GM11168 (cell line): ENCODE measurements around the gene EGF.

Experiments used
- in situ Hi-C: fragments of 300-500 bp; cut with MboI; formaldehyde crosslinking; loops from one replicate; pipeline ENCODE4 v1.12.0; 2022; ENCODE audit warnings: low sequenced_read_pairs; ENCODE audit not compliant: unreplicated experiment

Gene EGF

DNA sequence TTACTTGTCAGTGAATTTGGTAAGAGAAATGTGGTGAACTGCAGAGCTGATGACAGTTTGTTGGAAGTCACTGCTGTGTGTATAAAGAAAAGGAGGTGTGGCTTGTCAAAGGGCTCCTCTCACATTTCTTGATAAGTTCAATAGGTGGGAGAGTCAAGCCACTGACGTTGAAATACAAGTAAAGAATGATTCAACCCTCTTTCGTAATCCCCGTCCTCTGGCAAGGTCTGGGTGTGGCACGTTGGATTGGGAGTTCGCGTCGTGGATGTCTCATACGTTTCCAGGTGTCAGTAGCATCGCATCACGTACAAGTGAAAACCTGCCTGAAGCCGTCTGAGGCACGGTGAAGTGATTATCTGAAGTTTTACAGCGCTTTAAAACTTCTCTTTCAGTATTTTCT is 76.4 kb downstream of the EGF start:
- in situ Hi-C loops, result loop anchor here (25.0 kb wide), 1 partner anchor 577 kb away; no protein-coding TSS in a partner anchor

DNA sequence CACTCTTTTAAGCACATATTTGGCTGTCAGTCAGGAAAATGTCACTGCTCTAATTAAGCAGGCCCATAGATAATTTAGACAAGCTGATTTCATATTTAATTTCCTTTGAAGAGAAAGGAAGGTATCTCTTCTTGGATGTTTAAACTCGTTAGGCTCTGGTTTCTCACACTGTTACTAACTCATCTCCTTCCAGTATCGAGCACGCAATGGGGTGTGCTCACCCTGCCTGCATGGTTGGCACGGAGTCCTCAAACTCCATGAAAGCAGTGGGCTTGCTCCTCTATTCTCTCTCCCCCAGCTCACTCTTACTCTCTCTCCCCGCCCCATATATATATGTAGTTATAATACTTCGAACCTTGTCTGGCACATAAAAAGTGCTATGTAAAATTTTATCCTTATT is 76.9 kb downstream of the EGF start:
- in situ Hi-C loops, result loop anchor here (25.0 kb wide), 1 partner anchor 577 kb away; no protein-coding TSS in a partner anchor

DNA sequence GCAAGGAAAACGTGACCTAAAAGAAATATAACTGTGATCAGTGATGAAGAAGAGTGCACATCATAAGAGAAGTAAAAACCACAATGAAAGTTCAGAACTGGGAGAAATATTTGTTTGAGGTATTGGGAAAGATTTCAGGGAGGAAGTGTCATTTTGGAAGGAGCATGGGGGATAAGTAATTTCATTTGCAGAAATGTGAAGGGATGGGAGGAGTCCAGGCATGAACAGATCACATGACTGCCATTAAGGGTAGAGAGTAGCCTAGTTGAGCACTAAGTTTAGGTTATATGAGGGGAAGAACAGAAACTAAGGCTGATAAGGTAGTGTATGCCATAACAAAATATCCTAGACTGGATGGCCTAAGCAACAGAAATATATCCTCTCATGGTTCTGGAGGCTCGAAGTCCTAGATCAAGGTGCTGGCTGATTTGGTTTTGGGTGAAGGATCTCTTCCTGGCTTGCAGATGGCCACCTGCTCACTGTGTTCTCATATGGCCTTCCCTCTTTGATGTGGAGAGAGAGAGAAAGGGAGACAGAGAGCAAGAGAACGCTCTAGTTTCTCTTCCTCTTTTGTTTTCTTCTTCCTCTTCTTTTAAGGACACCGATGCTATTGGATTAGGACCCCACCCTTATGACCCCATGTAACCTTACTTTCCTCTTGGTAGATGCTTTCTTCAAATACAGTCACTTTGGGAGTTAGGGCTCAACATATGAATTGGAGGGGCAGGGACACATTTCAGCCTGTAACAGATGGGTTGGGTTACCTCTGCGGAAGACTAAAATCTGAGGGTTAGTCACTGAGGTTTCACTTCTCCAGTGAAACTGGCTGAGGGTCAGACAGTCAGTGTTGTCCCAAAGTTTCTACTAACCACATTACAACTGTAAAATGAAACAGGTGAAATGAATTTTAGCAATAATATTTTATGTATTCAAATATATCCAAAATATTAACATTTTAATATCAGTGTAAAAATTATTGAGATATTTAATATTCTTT is 77.9 kb downstream of the EGF start:
- in situ Hi-C loops, result loop anchor here (25.0 kb wide), 1 partner anchor 578 kb away; no protein-coding TSS in a partner anchor

DNA sequence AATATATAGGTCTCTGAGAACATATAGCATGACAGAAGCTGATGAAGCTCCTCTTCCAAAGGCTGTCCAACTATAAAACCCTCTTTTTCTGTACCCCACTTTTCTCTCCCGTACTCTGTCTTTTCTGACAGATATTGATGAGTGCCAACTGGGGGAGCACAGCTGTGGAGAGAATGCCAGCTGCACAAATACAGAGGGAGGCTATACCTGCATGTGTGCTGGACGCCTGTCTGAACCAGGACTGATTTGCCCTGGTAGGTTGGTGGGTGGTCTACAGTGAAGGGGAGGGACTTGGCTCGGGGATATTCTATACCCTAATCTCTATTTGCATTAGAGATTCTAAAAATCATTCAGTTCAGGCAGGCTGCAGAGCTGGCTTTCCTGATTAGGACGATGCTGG is 80.4 kb downstream of the EGF start:
- in situ Hi-C loops, result loop anchor here (25.0 kb wide), 1 partner anchor 581 kb away; no protein-coding TSS in a partner anchor

DNA sequence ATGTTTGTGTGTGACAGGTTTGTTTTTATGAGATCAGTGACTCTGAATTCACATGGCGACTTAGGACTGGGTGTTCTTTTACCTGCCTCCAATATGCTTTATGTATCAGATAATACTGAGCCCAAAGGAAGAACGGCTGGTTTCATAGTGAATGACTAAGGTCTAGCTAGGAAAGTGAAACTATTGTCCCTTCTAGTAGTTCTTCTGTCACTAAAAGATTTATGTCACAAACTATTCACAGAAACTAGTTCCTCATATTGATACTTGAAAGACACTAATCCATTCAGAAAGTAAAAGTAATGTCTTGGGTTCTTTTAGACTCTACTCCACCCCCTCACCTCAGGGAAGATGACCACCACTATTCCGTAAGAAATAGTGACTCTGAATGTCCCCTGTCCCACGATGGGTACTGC is 81.7 kb downstream of the EGF start:
- in situ Hi-C loops, result loop anchor here (25.0 kb wide), 1 partner anchor 582 kb away; no protein-coding TSS in a partner anchor

DNA sequence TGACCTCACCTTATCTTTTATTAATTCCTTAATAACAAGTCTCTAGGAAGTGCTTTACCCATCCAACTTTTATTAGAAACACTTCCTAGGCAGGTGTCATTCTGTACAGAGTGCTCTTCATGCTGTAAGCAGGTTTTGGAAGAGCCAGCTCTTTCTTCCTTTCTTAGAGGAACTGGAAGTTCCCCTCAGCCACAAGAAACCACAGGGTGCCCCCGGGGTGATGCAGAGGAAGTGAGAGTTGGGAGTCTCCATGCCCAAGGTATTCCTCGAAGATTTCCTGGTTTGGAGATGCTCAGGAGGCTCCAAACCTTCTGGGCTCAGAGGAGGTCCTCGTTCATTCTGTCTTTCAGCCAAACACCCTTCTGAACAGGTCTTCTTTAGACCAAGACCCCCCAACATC is 83.8 kb downstream of the EGF start:
- in situ Hi-C loops, result loop anchor here (5.0 to 25.0 kb wide), 2 partner anchors 521 to 584 kb away; no protein-coding TSS in a partner anchor

DNA sequence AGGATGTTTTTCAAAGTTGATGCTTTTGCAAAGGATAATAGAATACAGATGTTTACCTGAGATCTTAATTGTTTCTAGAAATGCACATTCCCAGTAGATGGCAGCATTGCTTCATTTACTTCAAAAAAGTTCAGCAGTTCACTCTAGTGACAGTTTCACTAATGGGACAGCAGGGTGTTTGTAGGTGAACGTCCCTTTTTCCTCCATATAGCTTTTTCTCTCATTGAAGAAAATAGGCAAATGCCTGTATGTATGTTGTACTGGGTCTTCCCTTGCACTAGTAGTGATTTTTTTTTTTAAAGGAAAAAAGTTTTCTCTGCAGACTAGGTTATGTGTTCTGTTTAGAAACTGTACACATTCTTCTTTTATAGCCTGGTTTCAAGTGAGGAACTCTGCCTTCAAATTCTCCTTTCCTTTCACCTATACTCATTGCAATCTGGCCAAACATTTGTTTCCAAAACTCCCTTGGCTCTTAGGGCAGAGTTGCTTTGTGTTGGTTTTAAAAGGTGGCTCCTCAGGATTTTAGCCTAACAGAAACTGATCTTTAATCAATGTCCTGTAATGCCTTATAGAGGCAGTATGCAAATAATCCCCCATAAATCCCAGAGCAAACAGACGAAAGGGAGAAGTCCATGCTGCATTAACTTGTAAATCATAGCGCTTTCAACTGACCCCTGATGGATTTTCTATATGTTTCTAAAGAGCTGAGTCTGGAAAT is 86.3 kb downstream of the EGF start:
- in situ Hi-C loops, result loop anchor here (5.0 to 25.0 kb wide), 2 partner anchors 518 to 587 kb away; no protein-coding TSS in a partner anchor

DNA sequence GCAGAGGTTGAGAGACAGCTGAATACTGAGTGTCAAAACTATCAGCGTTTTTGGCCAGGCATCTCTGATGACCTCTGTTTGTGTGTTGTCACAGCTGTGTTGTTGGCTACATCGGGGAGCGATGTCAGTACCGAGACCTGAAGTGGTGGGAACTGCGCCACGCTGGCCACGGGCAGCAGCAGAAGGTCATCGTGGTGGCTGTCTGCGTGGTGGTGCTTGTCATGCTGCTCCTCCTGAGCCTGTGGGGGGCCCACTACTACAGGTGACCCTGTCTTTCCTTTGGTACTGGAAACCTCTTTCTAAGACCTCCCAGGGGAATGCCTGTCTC is 86.9 kb downstream of the EGF start:
- in situ Hi-C loops, result loop anchor here (5.0 to 25.0 kb wide), 2 partner anchors 518 to 587 kb away; no protein-coding TSS in a partner anchor

DNA sequence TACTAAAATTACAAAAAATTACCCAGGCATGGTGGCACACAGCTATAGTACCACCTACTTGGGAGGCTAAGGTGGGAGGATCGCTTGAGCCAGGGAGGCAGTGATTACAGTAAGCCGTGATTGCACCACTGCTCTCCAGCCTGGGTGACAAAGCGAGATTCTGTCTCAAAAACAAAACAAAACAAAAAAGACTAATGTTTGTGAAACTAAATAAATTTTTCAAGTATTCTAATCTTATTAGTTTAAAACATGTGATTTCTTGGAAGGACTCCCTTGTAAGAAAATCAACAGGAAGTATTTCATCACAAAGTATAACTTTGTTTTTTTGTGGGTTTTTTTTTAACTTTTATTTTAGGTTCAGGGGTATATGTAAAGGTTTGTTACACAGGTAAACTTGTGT is 89.6 kb downstream of the EGF start:
- in situ Hi-C loops, result loop anchor here (10.0 kb wide), 1 partner anchor 312 kb away; no protein-coding TSS in a partner anchor

DNA sequence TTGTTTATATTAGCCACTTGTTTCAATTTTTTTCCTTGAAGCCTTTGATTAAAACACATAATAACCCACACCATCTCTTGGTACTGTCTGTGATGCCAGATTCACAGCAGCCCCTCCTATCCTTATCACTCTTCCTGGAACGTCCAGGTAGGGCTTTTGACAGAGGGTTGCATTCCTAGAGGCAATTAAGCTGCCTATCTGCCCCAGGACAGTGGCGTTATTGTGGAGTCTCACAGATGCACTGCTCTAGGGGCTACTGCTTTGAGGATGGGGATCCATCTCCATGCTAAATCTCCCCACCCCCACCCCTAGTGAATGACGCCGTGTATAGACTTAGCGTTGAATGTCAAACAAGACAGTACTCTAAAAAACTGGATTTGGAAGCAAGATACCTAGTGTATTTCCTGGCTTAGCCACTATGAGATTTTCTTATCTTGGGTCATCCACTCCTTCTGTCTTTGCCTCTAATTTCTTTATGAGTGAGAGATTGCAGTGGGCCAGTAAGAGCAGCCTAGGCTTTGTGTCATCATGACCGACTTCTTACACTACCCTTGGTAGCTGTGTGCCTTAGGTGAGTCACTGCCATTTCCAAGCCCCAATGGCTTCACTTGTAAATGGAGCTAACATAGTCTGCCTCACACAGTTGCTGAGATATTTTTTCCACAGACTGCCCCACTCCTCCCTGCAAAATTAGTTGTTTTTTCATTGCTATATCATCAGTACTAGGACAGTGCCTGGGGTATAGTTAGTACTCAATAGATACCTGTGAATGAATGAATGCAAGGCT is 90.9 kb downstream of the EGF start:
- in situ Hi-C loops, result loop anchor here (10.0 kb wide), 1 partner anchor 311 kb away; no protein-coding TSS in a partner anchor

DNA sequence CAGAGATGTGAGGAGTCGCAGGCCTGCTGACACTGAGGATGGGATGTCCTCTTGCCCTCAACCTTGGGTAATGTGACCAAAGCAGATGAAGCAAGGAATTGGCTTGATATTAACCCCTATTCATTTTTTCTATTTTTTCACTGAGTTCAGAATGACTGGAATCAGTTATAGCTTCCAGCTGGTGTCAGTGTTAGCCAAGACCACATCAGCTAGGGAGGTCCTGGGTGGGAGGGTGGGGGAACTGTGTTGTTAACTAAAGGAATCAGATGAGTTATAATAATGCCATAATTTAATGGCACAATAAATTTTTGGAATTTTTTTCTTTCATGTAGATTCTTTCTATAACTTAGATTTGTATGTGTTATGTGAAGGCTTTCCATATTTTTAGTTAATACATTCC is 91.9 kb downstream of the EGF start:
- in situ Hi-C loops, result loop anchor here (10.0 kb wide), 1 partner anchor 310 kb away; no protein-coding TSS in a partner anchor

DNA sequence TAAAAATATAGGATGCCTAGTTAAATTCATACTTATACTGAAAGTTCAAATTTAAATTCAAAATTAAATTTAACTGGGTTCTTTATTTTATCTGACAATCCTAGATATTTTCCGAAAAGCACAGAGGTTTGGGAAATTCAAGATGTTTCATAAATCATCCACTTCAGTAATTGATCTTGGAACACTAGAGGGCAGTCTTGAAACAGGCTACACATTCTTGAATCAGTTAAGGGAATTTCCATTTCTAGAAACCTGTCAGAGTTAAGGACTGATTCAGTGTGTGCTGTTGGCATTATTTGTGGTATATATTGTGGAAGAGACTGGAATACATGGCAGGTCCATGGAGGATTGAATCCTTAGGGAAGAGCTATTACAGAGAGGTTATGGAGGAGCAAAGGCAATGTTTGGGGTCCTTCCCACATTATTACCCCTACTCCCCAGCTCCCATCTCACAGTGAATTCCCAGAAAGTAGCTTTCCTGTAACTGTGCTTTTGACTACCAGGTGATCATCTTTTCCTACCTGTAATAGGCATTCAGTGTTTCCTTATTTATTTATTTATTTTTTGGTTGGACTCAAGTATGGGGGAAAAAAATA is 92.9 kb downstream of the EGF start:
- in situ Hi-C loops, result loop anchor here (10.0 kb wide), 1 partner anchor 309 kb away; no protein-coding TSS in a partner anchor

DNA sequence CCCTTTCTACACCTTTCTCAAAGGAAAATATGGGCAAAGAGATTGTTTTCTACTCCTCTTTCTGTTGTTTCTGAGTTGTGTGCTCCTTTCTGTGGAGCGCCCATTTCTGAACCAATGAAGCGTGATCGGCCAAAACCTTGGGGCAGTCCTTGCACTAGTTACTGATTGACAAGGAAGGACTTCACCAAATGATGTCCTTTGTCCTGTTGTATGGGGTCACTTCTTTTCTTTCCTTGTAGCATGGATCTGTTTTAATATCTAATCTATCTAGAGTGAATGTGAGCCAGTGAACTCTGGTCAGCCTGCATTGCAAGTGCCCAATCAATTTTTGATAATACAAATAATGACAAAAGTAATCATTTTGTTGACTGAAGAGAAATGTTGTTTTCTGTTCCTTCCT is 94.5 kb downstream of the EGF start:
- in situ Hi-C loops, result loop anchor here (10.0 kb wide), 1 partner anchor 308 kb away; no protein-coding TSS in a partner anchor

DNA sequence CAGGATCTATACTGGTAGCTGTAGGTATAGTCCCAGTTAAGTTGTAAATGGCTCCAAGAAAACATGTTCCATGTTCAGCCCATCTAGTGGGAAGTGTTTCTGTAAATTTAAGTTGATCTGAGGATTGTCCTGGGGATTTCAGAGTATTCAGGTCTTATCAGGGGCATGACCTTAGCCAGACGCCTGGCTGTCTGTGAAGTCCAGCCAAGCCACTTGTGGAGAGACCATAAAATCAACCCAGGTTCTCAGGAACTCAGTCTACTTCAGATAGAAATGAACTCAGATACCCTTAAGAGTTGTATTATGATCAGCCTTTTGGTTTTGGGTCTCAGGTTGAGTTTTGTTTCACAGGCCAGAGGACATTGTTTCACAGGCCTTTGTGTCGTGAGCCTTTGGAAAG is 95.9 kb downstream of the EGF start:
- in situ Hi-C loops, result loop anchor here (10.0 kb wide), 1 partner anchor 306 kb away; no protein-coding TSS in a partner anchor

DNA sequence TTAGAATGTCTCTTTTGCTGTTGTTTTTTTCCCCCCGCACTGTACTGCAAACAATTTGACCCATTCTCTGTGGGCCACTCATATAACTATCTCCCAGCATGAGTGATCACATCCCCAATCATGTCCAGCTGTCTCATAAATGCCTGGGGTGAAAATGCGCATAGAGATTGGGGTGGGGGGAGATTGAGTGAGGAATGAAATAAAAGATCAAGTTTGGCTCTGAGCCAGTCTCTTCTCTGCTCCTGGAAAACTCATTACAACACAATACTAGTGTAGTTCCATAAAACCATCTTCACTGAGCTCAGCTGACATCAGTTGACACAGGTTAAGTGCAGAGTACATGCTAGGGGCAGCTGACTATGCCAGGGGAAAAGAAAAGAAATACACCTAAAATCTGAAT is 96.9 kb downstream of the EGF start:
- in situ Hi-C loops, result loop anchor here (10.0 kb wide), 1 partner anchor 305 kb away; no protein-coding TSS in a partner anchor

DNA sequence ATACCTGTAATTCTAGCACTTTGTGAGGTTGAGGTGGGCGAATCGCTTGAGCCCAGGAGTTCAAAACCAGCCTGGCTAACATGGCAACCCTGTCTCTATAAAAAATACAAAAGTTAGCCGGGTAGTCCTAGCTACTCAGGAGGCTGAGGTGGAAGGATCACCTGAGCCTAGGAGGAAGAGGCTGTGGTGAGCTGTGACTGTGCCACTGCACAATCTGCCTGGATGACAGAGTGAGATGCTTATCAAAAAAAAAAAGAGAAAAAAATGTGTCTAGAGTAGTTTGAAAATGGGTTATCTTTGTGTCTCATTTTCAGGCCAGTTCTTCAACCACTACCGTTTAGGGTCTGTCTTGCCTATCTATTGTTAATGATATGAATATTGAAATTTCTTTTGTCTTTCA is 98.1 kb downstream of the EGF start:
- in situ Hi-C loops, result no loop called here

DNA sequence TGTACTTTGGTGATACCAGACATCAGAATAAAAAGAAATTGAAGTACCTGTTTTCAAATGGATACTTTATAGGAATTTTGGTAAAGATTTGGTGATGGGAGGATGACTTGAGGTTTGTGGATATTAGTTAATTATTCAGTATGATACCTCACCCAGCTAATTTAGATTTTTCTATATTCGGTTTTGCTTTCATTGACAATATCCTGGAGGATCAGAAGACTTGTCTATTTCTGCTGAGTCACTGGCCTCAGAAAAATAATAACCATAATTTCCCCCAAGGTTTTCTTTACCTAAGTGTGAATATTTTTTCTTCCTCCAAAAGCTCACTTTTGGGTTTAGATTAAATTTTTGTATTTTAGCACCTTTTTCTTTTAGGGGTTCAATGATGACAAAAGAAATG is 100.2 kb downstream of the EGF start:
- in situ Hi-C loops, result no loop called here

DNA sequence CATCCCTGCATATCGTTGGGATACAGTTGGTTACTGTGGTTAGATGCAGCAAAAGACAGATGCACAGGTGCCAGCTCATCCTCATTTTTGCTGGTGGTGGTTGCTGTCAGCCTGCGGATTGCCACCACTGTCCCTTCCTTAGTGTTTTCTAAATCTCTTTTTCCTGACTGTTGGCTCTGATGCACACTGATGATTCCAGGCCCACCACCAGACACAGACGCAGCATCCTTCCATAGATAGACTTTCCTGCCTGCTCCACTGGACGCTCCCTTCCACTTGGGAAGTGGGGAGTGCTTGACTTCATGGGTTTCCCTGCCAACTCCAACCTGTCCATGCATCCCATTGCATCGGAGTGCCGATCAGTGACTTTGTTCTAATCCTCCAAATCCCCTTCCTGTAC is 101.5 kb downstream of the EGF start:
- in situ Hi-C loops, result no loop called here

DNA sequence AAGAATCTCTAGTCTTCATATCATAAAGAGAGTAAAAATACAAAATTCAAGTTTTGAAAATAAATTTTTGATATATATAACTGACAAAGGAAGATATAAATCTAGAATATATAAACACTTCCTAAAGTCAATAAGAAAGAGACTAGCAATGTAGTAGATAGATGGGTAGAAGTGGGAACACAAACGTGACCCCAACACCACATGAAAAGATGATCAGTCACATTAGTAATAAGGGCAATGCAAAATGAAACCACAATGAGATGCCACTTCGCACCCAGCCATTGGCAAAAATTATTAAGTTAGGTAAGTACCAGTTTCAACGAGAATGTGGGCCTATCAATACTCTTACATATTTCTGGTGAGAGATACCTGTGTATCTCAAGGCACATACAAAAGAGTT is 106.5 kb downstream of the EGF start:
- in situ Hi-C loops, result no loop called here
